GM12891 (cell line): ENCODE results near the gene LRATD1.

ENCODE experiments used
- POLR2A ChIP-seq: IDR thresholded peaks from 2 replicates; pipeline ENCODE4 v1.6.1; 2011; ENCODE audit warnings: low read depth, low read length, control low read depth
- POU2F2 ChIP-seq: IDR thresholded peaks from 2 replicates; pipeline ENCODE4 v1.6.1; 2011; ENCODE audit warnings: low read depth, mild to moderate bottlenecking, control low read depth, low read length, moderate library complexity

- TF ChIP-seq POLR2A (no peak), POU2F2 (no peak)
These were observed 24.3 kb upstream of the LRATD1 start for GRCh38 chr2:14608245-14608644.
